Rectal smooth muscle tissue (tissue), 1 donor: ENCODE measurements around the gene GPER1.
"Not testable (repeated sequence)": the region's sequence is repeated elsewhere in the genome, so short reads cannot be mapped to it uniquely, and the experiment has no call there.

Experiments
- H3K27ac ChIP-seq: one replicate; pipeline ENCODE4 v1.7.0; 2013; ENCODE audit warnings: low read depth, low read length, inconsistent platforms
- H3K27me3 ChIP-seq: one replicate; pipeline ENCODE4 v1.7.0; 2013; ENCODE audit warnings: low read length; ENCODE audit not compliant: control insufficient read depth, insufficient read depth
- H3K36me3 ChIP-seq: one replicate; pipeline ENCODE4 v1.7.0; 2013; ENCODE audit warnings: low read length; ENCODE audit not compliant: control insufficient read depth, insufficient read depth
- H3K4me1 ChIP-seq: one replicate; pipeline ENCODE4 v1.7.0; 2013; ENCODE audit warnings: low read length; ENCODE audit not compliant: control insufficient read depth, insufficient read depth
- H3K4me3 ChIP-seq: one replicate; pipeline ENCODE4 v1.7.0; 2013; ENCODE audit warnings: low read length
- H3K9ac ChIP-seq: one replicate; pipeline ENCODE4 v1.7.0; 2013; ENCODE audit warnings: low read length

The GPER1 gene

DNA sequence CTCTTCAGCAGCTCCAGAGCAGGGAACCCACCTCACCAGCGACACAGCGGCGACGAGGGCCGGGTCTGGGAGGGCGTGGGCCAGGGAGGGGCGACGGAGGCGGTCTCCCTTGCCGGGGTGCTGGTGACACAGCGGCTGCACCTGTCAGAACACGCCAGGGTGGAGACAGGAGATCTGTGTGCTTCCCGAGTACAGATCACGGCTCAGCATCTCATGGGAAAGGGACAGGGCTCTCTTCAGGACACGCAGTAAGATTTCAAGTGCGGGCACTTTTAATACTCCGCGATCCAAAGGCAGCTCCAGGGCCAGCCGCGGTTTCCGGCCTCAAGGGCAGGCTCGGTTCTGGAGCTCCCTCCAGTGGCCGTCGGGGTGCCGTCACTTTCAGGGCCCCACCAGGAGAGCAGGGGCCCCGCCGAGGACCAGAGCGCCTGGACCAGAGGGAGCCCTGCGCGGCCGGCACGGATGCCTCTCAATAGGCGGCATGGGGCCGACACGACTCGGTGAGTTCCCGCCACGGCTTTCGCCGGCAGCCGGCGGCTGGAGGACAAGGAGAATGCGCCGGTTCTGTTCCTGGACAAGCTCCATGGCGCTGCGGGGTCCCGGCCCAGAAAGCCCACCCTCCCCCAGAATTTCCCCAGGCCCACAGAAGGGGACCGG, 22.2 kb upstream of the GPER1 start:
- no peaks in the 10 kb centered on the region for H3K27me3 ChIP-seq
- peak overlapping the region; percentile 56 for H3K4me3 ChIP-seq
- H3K27ac ChIP-seq, result no peak overlapping the region
- H3K4me1 ChIP-seq, result no peaks in the 10 kb centered on the region
- H3K9ac ChIP-seq, result no peak overlapping the region
- no peaks in the 10 kb centered on the region for H3K36me3 ChIP-seq

GRCh38 chr7:1066242-1066588, 21.7 kb upstream of the GPER1 start:
- no peak overlapping the region for H3K4me3 ChIP-seq
- H3K27ac ChIP-seq, result no peak overlapping the region
- no peaks in the 10 kb centered on the region for H3K27me3 ChIP-seq
- H3K9ac ChIP-seq, result no peak overlapping the region
- no peaks in the 10 kb centered on the region for H3K36me3 ChIP-seq
- H3K4me1 ChIP-seq, result no peaks in the 10 kb centered on the region

DNA sequence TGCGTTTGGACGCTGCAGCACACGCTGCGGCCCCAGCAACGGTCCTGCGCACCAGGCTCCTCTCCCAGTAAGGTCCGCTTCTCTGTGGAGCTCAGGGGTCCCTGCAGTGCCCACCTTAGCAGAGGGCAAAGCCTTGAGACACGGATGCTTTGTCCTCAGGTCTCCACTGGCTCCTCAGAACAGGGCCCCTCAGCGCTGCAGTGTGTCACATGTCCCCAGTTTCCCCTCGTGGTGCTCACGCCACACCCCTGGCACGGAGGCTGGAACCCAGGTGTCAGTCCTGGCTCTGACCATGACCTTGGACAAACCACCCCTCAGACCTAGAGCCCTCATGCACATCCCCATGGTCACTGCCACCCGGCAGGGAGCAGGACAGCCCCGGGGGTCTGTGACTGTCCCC, 19.9 kb upstream of the GPER1 start:
- Histone ChIP-seq H3K27me3 (no peaks in the 10 kb centered on the region), H3K4me3 (no peak overlapping the region), H3K27ac (no peak overlapping the region), H3K9ac (no peak overlapping the region), H3K4me1 (no peaks in the 10 kb centered on the region), H3K36me3 (no peaks in the 10 kb centered on the region)

GRCh38 chr7:1068619-1069018, 19.3 kb upstream of the GPER1 start:
- Histone ChIP-seq H3K36me3 (no peaks in the 10 kb centered on the region), H3K27ac (no peak overlapping the region), H3K4me3 (no peak overlapping the region), H3K27me3 (no peaks in the 10 kb centered on the region), H3K9ac (no peak overlapping the region), H3K4me1 (no peaks in the 10 kb centered on the region)

- Histone ChIP-seq H3K36me3 (no peaks in the 10 kb centered on the region), H3K27ac (no peak overlapping the region), H3K4me3 (no peak overlapping the region), H3K4me1 (no peaks in the 10 kb centered on the region), H3K27me3 (no peaks in the 10 kb centered on the region), H3K9ac (no peak overlapping the region)
These were observed 17.3 kb upstream of the GPER1 start for GRCh38 chr7:1070544-1071011.

DNA sequence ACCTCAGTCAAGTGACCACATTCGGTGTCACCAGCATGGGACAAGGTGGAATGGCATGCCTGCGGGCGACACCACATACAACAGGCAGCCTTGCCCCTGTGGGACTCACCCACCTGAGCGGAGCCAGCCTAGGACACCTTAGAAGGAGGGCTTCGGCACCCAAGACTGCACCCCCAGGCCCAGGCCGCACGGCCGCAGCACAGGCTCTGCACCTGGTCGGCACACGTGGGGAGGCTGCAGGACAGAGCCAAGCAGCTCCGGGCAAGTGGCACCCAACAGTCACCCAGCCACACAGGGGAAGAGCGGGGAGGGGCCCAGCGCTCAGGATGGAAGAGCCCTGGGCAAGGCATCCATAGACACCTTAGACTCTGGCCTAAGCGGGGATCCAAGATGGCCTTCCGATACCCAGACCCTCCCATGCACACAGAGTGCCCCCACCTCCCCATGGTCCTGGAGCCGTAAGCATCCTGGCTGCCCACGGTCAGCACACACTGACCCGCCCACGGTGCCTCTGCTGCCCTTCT, 16.1 kb upstream of the GPER1 start:
- Histone ChIP-seq H3K36me3 (no peaks in the 10 kb centered on the region), H3K27me3 (no peaks in the 10 kb centered on the region), H3K27ac (no peak overlapping the region), H3K4me3 (no peak overlapping the region), H3K9ac (no peak overlapping the region), H3K4me1 (no peaks in the 10 kb centered on the region)

DNA sequence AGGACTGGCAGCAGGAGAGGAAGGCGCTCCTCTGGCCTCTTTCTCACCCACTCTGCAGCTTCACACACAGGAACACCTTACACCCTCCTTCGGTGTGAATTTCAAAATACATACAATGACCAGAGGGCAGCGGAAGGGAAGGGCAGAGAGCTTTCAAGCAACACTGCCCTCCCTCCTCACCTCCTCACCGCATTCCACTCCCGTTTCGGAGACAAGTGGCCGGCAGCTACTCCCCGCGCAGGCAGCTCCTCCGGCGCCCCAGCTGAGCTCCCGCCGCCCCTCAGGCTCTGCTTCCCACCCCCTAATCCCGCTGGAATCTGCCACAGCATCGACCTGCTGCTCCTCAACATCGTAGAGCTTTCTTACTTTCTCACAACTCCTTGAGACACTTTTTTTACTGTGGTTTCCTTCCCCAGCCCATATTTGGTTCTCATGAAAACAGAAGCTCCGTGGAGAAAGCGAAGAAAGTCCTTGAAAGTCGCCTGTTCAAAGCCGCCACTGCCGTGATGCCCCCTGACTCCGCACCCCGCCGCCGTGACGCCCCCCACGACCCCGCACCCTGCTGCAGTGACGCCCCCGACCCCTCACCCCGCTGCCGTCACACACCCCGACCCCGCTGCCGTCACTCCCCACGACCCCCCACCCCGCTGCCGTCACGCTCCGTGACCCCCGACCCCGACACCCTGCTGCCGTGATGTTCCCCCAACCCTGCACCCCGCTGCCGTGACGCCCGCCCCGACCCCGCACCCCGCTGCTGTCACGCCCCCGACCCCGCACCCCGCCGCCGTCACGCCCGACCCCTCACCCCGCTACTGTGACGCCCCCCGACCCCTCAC, 14.6 kb upstream of the GPER1 start:
- H3K4me1 ChIP-seq, result no peaks in the 10 kb centered on the region
- peak overlapping the region; percentile 24 for H3K4me3 ChIP-seq
- peak overlapping the region; percentile 24 for H3K27ac ChIP-seq
- no peaks in the 10 kb centered on the region for H3K27me3 ChIP-seq
- H3K9ac ChIP-seq, result no peak overlapping the region
- no peaks in the 10 kb centered on the region for H3K36me3 ChIP-seq

DNA sequence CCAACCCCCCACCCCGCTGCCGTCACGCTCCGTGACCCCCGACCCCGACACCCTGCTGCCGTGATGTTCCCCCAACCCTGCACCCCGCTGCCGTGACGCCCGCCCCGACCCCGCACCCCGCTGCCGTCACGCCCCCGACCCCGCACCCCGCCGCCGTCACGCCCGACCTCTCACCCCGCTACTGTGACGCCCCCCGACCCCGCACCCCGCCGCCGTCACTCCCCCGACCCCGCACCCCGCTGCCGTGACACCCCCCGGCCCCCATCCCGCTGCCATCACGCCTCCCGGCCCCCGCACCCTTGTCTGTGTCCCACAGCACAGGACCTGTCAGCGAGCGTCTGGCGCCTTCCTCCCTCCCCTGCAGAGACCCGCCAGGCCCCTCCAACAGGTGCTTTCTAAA, 13.9 kb upstream of the GPER1 start:
- not testable (repeated sequence) for H3K4me3 ChIP-seq, H3K27me3 ChIP-seq, H3K4me1 ChIP-seq, H3K36me3 ChIP-seq, H3K27ac ChIP-seq, H3K9ac ChIP-seq

GRCh38 chr7:1074593-1075431, 13.1 kb upstream of the GPER1 start:
- H3K4me1 ChIP-seq, result no peaks in the 10 kb centered on the region
- H3K27me3 ChIP-seq, result no peaks in the 10 kb centered on the region
- H3K36me3 ChIP-seq, result no peaks in the 10 kb centered on the region
- no peak overlapping the region for H3K9ac ChIP-seq
- H3K4me3 ChIP-seq, result no peak overlapping the region
- H3K27ac ChIP-seq, result no peak overlapping the region

DNA sequence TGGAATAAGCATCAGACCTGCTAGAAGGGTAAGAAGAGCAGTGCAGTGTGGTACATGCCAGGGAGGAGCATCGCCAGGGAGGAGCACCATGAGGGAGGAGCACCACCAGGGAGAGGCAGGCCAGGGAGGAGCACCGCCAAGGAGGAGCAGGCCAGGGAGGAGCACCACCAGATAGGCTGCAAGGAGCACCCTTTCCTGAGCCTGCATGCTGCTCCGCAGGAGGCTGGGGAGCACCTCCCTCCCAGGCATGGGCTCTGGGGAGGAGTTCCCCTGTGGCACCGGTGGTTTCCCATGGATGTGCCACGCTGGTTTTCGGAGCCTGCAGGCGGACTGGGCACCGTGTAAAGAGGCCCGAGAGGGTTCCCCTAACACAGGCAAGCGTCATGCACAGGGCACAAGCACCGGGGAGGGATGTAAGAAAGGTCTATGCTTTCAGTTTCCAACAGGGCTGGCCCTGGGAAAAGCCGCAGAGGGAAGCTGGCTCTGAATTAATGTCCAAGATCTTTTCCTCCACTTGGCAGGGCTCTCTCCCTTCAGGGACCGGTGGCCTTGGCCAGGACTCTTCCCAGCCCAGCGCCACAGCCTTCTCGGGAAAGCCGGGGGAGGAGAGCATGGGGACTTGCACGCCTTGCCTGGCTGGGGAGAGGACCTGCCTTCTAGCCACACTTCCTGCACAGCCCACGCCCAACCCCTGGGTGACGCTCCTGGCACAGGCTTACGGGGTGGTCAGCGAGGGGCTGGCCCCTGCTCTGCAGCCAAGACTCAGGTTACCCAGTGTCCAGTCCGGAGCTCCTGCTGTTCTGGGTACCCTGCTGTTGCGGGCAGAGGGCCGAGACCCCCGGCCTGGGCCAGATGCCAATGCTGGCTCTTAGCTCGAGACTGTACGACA, 11.5 kb upstream of the GPER1 start:
- H3K27ac ChIP-seq, result no peak overlapping the region
- no peaks in the 10 kb centered on the region for H3K36me3 ChIP-seq
- peak overlapping the region; percentile 8 for H3K4me3 ChIP-seq
- H3K4me1 ChIP-seq, result no peaks in the 10 kb centered on the region
- H3K27me3 ChIP-seq, result no peaks in the 10 kb centered on the region
- H3K9ac ChIP-seq, result no peak overlapping the region

DNA sequence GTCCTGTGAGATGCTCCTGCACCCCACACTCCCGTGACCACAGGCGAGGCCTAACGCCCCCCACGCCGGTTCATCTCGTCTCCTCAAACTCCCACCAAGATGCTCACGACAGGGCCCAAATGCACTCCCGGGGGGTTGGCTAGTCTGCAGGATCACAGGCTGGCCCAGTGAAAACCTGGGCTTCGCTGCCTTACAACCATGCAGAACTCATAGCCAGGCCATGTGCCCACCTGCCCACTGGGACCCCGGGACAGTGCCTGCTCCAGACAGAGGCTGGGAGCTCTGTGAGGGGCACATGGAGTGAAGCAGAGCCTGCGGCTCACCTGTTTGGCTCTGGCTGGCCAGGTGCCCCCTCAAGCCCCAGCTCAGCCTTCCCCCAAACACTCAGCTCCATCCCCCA, 9.4 kb upstream of the GPER1 start:
- Histone ChIP-seq H3K4me3 (no peak overlapping the region), H3K27me3 (no peaks in the 10 kb centered on the region), H3K4me1 (peaks cover 2% of the 10 kb centered on the region), H3K9ac (no peak overlapping the region), H3K27ac (no peak overlapping the region), H3K36me3 (no peaks in the 10 kb centered on the region)
